ENCODE measurements around the gene FGF18.
"Not testable (repeated sequence)": the region's sequence is repeated elsewhere in the genome, so short reads cannot be mapped to it uniquely, and the experiment has no call there.

The FGF18 gene

DNA sequence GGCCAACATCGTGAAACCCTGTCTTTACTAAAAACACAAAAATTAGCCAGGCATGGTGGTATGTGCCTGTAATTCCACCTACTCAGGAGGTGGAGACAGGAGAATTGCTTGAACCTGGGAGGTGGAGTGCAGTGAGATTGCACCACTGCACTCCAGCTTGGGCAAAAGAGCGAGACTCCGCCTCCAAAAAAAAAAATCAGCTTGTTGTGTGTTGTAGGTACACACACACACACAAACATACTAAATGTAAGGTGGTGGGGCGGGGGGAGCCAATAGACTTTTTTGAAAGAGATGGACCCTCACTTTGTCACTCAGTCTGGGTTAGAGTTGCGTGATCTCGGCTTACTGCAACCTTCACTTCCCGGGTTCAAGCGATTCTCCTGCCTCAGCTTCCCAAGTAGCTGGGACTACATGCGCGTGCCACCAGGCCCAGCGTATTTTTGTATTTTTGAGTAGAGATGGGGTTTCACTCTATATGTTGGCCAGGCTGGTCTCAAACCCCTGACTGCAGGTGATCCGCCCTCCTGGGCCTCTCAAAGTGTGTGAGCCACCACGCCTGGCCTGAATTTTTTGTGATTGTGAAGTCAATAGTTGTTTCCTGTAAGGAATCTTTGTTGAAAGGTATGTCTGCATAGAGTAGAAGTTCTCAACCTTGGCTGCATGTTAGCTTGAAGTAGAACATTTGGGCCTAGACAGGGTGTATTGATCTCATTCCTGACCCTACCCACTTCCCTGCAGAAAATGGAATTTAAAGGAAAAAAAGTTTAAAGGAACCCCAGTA lies 18.1 kb upstream of the FGF18 start:
- no peak for DNase-seq

DNA sequence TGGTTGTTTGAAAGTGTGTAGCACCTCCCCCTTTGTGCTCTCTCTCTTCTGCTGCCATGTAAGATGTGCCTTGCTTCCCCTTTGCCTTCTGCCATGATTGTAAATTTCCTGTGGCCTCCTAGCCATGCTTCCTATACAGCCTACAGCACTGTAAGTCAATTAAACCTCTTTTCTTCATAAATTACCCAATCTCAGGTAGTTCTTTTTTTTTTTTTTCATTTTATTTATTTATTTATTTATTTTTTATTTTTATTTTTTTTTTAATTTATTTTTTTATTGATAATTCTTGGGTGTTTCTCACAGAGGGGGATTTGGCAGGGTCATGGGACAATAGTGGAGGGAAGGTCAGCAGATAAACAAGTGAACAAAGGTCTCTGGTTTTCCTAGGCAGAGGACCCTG lies 16.7 kb upstream of the FGF18 start:
- DNase-seq = not testable (repeated sequence)

DNA sequence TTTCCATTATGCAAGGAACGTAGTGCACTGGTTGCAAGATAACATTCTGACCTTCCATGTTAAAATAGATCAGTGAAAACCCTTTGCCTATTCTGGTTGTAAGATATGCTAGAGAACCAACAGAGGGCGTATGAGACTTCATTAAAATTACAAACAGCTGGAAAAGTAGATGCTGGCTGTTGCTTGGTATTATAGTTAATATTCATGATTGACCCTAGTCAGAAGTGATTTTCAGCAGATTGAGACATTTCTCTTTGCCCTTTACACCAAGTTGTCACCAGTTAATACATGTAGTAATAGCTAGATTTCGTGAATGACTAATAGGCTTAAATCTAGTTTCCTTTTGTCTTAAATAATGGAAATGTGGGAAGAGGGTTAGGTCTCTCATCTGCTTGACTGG lies 13.8 kb upstream of the FGF18 start:
- no peak for DNase-seq

DNA sequence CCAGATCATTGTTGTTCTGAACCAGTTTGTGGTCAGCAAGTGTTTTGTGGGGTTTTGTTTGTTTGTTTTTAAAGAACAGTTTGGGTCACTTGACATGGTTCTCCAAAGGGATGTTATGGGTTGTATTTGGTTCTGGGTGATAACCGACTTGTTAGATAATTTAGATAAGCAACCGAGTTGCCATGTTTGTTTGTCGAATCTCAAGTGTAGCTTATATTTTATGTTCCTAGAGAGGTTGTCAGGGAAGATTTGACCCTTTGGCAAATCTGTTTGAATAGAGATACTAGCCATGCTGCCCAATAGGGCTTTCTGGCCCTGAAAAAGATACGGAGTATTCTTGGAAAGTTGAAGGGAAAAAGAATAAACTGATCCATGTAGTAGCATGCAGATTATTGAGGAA lies 12.2 kb upstream of the FGF18 start:
- no peak for DNase-seq

DNA sequence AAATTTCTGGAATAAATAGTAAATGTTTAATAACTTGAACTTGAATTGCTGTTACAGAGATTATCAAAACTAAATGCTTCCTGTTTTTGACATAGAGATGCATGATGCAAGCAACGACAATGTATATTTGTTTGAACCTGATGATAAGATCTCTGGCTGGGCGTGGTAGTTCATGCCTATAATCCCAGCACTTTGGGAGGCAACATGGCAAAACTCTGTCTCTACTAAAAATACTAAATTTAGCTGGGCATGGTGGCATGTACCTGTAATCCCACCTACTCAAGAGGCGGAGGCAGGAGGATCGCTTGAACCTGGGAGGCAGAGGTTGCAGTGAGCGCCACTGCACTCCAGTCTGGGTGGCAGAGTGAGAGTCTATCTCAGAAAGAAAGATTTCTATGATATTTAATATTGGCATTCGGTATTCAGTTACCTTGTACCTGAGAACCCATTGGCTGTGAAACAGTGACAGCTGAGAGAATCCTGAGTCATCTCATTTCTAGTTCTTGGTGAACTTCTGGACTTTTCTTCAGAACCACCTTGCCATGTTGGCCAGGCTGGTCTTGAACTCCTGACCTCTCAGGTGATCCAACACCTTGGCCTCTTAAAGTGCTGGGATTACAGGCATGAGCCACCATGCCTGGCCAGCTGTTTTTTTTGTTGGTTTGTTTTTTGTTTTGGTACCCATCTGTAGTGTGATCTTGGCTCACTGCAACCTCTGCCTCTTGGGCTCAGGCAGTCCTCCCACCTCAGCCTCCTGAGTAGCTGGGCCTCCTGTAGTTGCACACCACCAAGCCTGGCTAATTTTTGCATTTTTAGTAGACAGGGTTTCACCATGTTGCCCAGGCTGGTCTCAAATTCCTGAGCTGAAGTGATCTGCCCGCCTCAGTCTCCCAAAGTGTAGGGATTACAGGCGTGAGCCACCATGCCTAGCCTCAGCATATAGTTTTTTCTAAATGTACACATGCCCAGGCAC lies 10.0 kb upstream of the FGF18 start:
- no peak for DNase-seq

DNA sequence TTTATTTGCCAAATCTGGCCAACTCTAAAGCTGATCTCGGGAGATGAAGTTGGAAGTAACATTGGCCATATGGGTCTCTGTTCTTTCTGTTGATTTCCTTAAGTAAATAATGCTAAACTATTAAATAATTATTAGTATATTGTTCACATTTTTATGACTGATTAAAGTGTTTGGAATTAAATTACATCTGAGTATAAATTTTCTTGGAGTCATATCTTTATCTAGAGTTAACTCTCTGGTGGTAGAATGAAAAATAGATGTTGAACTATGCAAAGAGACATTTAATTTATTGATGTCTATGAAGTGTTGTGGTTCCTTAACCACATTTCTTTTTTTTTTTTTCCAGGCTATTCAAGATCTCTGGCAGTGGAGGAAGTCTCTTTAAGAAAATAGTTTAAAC lies 9.3 kb upstream of the FGF18 start:
- no peak for DNase-seq

DNA sequence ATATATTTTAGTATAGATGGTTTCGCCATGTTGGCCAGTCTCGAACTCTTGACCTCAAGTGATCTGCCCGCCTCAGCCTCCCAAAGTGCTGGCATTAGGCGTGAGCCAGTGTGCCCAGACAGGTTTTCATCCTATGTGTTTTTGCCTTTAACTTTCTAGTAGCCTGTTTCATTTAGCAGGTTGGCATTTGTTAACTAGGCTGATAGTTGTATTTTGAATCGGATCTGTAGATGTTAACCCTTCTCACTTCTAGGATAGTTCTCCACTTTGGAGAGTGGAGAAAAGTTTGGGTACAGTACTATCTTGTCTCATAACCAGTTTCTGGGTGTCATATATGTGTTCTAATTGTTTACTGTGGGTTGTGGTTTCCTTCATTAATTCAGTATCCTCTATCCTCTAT lies 7.3 kb upstream of the FGF18 start:
- DNase-seq = no peak

DNA sequence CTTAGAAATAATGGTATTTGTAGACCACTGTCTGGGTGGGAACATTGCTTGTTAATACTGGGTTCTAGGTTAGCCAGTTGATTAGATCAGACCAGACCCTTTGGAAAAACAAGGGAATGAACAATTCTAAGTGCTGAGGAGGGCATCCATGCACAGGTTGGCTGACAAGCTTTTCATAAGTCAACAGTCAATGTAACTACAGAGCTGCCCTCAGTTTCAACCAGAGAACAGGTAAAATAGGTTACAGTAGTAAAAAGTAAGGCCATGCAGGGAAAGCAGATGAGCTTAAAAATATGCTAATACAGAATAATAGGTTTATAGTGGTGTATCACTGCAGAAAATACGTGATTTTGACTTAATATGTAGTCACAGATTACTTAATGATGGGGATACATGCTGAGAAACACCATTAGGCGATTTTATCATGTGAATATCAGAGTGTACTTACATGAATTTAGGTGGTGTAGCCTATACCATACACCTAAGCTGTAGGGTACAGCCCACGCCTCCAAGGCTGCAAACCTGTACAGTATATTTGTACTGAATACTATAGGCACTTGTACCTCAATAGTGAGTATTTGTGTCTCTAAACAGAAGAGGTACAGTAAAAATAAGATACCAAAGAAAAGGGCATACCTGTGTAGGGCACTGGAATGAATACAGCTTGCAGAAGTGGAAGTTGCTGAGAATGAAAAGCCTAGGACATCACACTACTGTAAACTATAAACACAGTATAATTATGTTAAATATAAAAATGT lies 6.1 kb upstream of the FGF18 start:
- no peak for DNase-seq

DNA sequence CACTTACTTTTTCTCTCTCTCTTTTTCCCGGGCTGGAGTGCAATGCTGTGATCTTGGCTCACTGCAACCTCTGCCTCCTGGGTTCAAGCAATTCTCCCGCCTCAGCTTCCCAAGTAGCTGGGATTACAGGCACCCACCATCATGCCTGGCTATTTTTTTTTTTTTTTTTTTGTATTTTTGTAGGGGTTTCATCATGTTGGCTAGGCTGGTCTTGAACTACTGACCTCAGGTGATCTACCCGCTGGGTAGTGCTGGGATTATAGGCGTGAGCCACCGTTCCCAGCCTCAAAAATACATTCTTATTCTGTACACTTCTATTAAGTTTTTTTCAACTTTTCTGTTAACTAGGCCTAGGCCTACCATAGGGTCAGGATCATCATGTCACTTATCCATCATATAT lies 5.5 kb upstream of the FGF18 start:
- DNase-seq = not testable (repeated sequence)

DNA sequence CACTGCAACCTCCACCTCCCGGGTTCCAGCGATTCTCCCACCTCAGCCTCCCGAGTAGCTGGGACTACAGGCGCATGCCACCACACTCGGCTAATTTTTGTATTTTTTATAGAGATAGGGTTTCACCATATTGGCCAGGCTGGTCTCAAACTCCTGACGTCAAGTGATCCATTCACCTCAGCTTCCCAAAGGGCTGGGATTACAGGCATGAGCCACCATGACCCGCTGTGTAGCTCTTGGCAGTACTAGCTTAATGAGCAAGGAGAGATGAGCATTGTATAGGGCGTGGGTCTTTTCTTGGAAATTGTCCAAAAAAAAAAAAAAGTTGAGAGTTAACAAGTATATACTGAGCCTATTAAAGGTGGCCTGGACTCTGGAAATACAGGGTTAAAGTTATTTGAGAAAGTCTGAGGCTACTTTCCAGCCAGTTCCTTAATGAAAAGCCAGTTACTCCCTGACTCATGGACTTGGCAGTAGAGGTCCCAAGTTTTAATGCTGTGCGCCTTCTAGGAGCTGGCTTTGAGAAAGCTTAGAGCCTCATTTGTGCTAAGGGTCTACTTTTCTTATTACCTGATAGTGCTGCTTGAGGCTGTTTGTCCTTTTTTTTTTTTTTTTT lies 4.2 kb upstream of the FGF18 start:
- peak; percentile 27 for DNase-seq

DNA sequence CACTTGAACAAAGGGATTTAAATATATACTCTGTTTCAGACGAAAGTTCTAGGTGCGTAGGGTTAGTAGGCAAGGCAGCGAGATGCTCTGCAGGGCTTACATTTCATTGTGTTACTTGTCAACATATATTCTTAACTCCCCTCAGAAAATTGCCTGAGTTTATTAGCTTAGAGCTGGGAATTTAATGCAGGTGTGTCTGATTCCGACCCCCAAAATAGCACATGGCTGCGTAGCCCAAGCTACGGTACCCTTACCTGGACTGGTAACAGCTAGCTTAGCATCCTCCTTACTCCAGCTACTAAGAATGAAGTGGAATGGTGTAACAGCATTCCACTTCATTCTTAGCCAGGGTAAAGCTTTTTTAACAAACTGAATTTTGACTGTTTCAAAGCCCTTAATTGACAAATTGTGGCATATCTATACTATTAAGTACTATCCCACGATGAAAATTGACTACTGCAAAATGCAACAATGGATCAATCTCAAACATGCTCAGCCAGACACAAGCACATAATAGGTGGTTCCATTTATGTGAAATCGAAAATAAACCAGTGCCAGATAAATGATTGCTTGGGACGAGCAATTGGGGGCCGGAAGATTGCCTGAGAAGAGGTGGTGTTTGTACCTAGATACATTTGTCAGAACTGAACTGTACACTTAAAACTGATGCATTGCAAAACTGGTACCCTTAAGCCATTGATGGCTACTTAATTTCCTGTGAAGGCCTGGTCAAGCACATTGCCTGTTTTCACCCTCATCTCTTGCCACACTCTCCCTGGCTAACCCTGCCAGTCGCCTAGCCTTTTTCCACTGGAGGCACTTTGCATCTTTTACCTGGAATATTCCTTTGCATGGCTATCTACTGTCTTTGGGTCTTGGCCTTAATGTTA lies 3.0 kb upstream of the FGF18 start:
- DNase-seq = no peak

DNA sequence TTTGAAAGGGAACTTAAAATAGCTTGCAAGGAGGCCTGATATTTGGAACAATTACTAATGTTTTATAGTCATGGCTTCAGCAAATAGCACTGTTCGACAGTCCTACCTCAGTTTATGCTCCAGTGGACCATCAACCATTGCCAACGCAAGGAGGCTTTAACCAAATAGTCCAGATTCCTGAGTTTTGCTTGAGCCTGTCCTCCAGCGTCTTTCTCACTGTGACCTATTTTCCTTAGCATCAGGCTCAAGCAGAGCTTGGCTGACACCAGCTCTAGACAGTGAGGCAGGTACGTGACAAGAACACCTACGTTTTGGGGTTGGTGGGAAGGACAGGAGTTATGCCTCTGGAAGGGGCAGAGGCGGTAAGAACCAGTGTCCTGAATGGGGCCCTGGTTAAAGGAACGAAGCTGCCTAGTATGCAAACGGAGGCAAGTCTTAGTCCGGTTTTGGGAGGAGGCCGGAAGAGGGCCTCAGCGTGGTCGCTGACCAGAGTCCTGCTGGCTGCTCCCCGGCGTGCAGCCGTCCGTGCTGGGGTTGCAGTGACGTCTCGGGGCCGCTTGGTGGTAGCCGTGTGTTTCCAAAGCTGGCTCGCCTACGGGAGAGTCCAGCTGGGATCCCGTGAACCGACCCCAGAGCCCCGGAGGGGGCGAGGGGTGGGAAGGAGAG lies 998 bp upstream of the FGF18 start:
- DNase-seq = peak; percentile 85

DNA sequence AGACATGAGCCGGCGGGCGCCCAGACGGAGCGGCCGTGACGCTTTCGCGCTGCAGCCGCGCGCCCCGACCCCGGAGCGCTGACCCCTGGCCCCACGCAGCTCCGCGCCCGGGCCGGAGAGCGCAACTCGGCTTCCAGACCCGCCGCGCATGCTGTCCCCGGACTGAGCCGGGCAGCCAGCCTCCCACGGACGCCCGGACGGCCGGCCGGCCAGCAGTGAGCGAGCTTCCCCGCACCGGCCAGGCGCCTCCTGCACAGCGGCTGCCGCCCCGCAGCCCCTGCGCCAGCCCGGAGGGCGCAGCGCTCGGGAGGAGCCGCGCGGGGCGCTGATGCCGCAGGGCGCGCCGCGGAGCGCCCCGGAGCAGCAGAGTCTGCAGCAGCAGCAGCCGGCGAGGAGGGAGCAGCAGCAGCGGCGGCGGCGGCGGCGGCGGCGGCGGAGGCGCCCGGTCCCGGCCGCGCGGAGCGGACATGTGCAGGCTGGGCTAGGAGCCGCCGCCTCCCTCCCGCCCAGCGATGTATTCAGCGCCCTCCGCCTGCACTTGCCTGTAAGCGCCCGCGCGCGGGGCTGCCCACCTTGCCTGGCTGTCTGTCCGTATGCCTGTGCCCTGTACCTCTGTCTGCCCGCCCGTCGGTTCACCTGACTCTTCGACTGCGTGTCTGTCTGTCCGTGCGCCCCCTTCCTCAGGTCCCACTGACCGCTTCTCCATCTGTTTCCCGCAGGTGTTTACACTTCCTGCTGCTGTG lies 412 bp downstream of the FGF18 start:
- peak; percentile 43 for DNase-seq

DNA sequence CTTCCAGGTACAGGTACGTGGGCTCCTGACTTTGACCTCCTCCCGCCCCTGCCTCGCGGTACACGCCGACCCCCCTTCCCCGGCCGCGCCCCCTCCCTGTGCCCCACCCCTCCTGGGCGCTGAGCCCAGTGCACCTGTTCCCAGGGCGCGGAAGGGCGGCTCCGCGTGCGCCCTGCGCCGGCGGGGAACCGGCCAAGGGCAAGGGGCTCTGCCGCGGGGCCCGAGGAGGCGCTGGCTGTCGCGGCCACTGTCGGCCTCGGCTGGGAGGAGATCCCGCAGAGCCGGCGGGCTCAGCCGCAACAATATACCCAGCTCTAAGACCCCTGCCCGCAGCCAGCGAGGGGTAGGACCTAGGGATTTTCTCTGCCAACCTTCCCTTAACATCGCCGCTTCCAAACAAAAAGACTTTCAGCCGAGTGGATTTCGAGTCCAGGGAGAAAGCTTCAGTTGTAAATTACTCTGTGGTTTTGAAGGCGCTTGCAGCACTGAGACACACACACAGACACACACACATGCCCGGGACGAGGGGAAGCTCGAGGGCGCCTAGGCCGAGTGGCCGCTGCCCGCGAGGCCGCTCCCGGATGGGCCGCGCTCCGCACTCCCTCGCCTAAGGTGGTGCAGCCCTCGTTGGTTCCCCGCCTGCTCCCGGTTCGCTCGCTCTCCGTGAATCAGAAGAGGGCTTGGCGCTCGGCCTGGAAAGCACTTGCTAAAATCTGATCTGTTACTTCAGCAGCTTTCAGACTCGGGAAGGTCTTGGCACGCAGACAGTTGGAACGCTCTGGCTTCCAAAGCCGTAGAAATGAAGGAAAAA lies 1.2 kb downstream of the FGF18 start:
- DNase-seq = peak; percentile 74

DNA sequence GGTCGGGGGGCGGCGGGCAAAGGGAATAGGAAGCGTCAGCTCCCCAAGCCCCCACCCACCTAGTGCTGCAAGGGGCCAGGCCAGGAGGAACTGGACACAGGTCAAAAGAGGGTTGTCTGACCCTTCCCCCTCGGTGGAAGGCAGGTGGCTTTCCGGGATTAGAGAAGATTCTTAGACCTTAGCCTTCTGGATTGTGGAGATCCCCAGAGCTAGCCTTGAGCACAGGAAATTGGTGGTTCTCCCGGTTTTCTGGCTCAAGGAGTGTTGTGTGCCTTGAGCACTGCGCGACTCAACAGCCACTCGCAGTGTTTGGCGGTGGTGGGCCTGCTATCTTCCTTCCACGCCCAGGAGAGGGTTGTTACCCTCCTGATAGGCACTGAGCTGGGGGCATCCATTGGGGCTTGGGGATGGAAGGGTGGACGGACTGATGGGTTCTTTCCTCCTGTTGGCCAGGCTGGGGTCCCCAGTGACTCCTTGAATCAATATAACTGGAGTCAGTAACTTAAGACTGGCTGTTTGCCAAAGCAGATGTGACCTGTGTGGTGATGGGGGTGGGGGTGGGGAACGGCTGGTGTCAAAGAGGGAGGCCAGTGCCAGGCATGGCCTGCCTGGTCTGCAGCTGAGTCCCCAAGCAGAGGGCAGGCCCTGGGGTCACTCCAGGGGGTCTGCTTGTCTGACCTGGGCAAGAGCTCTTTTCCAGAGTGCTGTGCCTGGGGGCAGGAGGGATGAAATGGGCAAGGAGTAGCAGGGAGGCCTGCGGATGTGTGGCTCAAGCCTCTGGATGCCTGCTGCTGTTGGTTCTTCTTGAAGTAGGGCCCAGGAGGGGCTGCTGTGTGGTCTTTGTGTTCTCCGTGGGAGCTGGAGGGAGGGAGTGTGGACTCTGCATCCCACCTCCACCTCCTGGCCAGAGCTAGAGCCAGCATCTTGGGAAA lies 2.1 kb downstream of the FGF18 start:
- no peak for DNase-seq

DNA sequence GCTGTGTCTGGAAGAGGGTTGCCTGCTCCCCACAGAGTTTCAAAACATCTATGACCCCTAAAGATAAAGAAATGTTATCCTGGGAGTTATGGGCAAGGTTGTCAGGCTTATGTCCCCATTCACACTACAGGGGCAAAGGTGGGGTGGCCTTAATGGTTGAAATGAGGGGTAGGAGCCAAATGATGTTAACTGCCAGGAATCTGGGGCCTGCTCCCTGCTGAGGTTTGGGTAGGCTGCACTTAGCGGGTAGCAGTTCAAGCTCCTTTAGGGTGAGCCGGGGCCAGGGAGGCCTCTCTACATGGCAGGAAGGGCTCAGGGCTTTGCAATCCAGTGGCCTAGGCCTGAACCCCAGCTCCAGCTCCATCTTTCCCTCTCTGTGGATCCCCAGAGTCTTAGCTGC lies 3.0 kb downstream of the FGF18 start:
- DNase-seq = no peak

DNA sequence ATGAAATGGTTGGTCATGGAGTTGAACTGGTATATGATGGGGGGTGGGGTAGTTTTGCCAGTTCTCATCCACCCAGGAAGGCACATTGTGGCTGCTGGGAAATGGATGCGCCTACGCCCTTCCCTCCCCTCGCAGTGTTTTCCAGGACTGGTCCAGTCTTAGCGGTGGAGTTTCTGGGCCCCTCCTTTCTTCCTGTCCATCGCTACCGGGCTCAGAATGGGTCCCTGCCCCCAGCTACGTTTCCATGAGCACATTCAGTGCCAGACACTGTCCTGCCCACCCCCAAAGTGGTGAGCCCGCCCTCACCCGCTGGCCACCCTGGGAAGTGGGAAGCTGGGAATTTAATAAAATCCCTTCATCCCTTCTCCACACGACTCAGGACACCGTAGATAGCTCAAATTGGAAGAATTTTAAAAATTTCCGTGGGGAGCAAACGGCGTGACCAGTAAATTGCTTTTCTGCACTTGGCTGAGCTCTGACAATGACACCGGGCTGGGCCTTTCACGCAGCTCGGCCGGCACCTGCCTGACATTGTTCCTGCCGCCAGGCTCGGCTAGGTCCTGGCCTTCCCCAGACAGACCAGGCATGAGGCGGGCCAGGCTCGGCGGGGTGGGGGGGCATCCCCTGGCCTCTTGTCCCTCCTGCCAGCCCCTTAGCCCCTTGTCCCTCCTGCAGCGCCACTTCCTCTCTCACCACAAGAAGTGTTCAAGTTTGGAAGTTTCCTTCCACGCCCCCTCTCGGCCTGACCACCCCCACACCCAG lies 3.6 kb downstream of the FGF18 start:
- no peak for DNase-seq

DNA sequence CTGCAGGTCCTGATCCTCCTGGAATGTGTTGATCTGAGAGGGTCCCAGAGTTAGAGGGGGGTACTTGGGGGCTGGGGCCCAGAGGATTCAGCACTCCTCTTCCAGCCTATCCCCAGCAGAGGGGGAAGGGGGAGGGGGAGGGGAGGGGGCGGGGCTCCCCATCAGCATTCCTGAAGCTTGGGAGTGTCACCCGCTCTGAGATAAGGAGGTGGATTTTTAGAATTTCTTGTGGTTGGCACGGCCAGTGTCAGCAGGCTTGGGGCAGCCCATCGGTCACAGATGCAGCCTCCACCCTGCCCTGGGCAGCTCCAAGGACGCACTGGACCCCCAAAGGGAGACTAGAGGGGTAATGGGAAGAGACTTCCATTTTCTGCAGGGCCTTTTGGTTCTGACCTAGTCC lies 5.3 kb downstream of the FGF18 start:
- DNase-seq = peak; percentile 24

Measured in EL (cell line).